ENCODE data around the gene MATN3.

- TF ChIP-seq CTCF (conservative IDR thresholded peaks at IDR 0.05; ENCODE audit: low read depth, low read length) (no peak), EZH2 (IDR thresholded peaks at IDR 0.05; ENCODE audit: low read length, unreplicated experiment) (no peak), EZH2phosphoT487 (IDR thresholded peaks at IDR 0.05; ENCODE audit: borderline replicate concordance, low read length) (no peak)
These were observed 40.8 kb downstream of the MATN3 start for GRCh38 chr2:19971691-19972090.

Measured in PC-3 (cell line).